Panc1 (cell line): ENCODE measurements around the gene HES4. TPM values are rescaled to one million over a fixed set of nuclear protein-coding genes. Genes with fewer than 3 reads are reported as not detected.
"Not testable (repeated sequence)": the region's sequence is repeated elsewhere in the genome, so short reads cannot be mapped to it uniquely, and the experiment has no call there.

Experiments
- ATAC-seq: fragments of 200-7000 bp; cut with Tn5 transposase; 2 replicates; pipeline ENCODE4 v1.9.1; 2020; ENCODE audit warnings: mild to moderate bottlenecking, moderate library complexity
- BruUV-seq: library from RNA; stranded (reverse); fragments of 400-500 nt; replicated peaks from 2 replicates; lab custom pipeline; 2021; lab: Mats Ljungman, UMichigan
- CTCF ChIA-PET: fragments of 300-600 bp; sonication (Branson Sonifier 250); formaldehyde crosslinking; loops from one replicate; lab custom pipeline; 2022; ENCODE audit warnings: antibody characterized with exemption; lab: Charles Lee
- POLR2A ChIA-PET: fragments of 300-600 bp; sonication (Branson Sonifier 250); formaldehyde crosslinking; loops from one replicate; lab custom pipeline; 2022; ENCODE audit warnings: antibody characterized with exemption; lab: Charles Lee
- DNase-seq: peaks from one replicate; pipeline ENCODE4 v3.0.0-alpha.2; 2010; ENCODE audit warnings: low read depth, low spot score
- H3K27ac ChIP-seq: 2 replicates; pipeline ENCODE4 v1.5.1; 2011; ENCODE audit warnings: mild to moderate bottlenecking, low read length, inconsistent platforms
- H3K27me3 ChIP-seq: fragments of 200-500 bp; sonication (Bioruptor generic); 2 replicates; pipeline ENCODE4 v1.6.0; 2014; ENCODE audit warnings: low read length, inconsistent platforms; ENCODE audit not compliant: control insufficient read depth, insufficient read depth
- H3K36me3 ChIP-seq: fragments of 200-500 bp; sonication (Bioruptor generic); 2 replicates; pipeline ENCODE4 v1.5.1; 2014; ENCODE audit warnings: inconsistent platforms, mild to moderate bottlenecking, low read length, moderate library complexity; ENCODE audit not compliant: control insufficient read depth, insufficient read depth
- H3K4me1 ChIP-seq: 2 replicates; pipeline ENCODE4 v1.5.1; 2011; ENCODE audit warnings: inconsistent platforms, mild to moderate bottlenecking, low read length, moderate library complexity; ENCODE audit not compliant: control insufficient read depth, insufficient read depth
- H3K4me3 ChIP-seq, 2 experiments: 2 replicates each; pipeline ENCODE4 v1.5.1; 2011 to 2012; ENCODE audit warnings: low read depth in 2 of 2, low read length in 2 of 2, mild to moderate bottlenecking in 2 of 2, inconsistent platforms in 1 of 2, moderate library complexity in 1 of 2
- H3K9me3 ChIP-seq: fragments of 200-500 bp; sonication (Bioruptor generic); 2 replicates; pipeline ENCODE4 v1.5.1; 2014; ENCODE audit warnings: low read depth, mild to moderate bottlenecking, inconsistent platforms, low read length, moderate library complexity; ENCODE audit not compliant: control insufficient read depth, insufficient read depth
- POLR2AphosphoS5 ChIP-seq: IDR thresholded peaks from 2 replicates; pipeline ENCODE4 v1.6.1; 2012; ENCODE audit warnings: mild to moderate bottlenecking, low read depth, low read length, moderate library complexity
- SIN3A ChIP-seq: IDR thresholded peaks from 2 replicates; pipeline ENCODE4 v1.6.1; 2012; ENCODE audit warnings: low read depth, mild to moderate bottlenecking, low read length, moderate library complexity, borderline replicate concordance; ENCODE audit not compliant: insufficient read depth
- TCF7L2 ChIP-seq: IDR thresholded peaks from 2 replicates; pipeline ENCODE4 v1.6.1; 2011; ENCODE audit warnings: mild to moderate bottlenecking, low read depth, low read length, inconsistent platforms
- in situ Hi-C: cut with HindIII; loops from 2 replicates; pipeline ENCODE4 v1.10.0; 2016; ENCODE audit warnings: low sequenced_read_pairs, low pct_unique_long_range_greater_than_20kb
- intact Hi-C: fragments of 100-400 bp; cut with micrococcal nuclease; formaldehyde crosslinking; loops from one replicate; pipeline ENCODE4 v1.10.0; 2022; ENCODE audit not compliant: unreplicated experiment
- total RNA-seq: library from RNA; stranded (reverse); gene quantifications from one replicate; pipeline ENCODE4 v1.2.1, GENCODE V29; 2021; ENCODE audit not compliant: unreplicated experiment
- TF ChIP-seq, protein P1 (sequence below): fragments of 450-650 bp; IDR thresholded peaks from 2 replicates; pipeline ENCODE4 v1.5.1; 2017; ENCODE audit warnings: mild to moderate bottlenecking
- TF ChIP-seq, protein P2 (sequence below), 2 experiments: IDR thresholded peaks; 2 replicates each; pipeline ENCODE4 v1.6.1; 2011 to 2012; ENCODE audit warnings: low read depth in 2 of 2, control low read depth in 1 of 2, low read length in 1 of 2, mild to moderate bottlenecking in 1 of 2, moderate library complexity in 1 of 2; ENCODE audit not compliant: insufficient read depth in 1 of 2

HES4 gene
- total RNA-seq, 1 experiment from 2014 or later, result 74.2 TPM

DNA sequence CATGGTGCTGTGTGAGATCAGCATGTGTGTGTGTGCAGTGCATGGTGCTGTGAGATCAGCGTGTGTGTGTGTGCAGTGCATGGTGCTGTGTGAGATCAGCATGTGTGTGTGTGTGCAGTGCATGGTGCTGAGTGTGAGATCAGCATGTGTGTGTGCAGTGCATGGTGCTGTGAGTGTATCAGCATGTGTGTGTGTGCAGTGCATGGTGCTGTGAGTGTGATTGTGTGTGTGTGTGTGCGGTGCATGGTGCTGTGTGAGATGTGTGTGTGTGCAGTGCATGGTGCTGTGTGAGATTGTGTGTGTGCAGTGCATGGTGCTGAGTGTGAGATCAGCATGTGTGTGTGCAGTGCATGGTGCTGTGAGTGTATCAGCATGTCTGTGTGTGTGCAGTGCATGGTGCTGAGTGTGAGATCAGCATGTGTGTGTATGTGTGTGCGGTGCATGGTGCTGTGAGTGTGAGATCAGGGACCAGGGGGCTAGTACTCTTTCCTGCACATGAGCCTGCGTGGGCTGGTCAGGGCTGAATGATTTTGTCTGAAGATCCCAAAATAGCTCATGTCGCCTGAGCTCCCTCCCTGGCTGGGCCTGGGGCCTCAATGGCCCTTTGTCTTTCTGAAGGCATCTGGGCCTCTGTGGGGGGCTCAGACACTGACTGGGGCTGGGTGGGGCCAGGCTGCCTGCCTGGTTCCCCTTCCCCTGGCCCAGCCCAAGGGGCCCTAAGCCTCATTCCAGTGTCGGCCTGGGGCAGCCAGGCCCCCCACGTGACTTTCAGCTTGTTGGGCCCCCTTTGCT, 31.2 kb upstream of the HES4 start:
- BruUV-seq, intact Hi-C loops, in situ Hi-C loops, CTCF ChIA-PET, H3K27me3 ChIP-seq, H3K4me1 ChIP-seq, DNase-seq, H3K4me3 ChIP-seq, H3K9me3 ChIP-seq, H3K36me3 ChIP-seq, H3K27ac ChIP-seq, ATAC-seq: not testable (repeated sequence)
- POLR2A ChIA-PET, result interaction anchor here (0.6 kb wide), 1 partner anchor 18 kb away, joined by 7 read pairs; no protein-coding TSS in a partner anchor

DNA sequence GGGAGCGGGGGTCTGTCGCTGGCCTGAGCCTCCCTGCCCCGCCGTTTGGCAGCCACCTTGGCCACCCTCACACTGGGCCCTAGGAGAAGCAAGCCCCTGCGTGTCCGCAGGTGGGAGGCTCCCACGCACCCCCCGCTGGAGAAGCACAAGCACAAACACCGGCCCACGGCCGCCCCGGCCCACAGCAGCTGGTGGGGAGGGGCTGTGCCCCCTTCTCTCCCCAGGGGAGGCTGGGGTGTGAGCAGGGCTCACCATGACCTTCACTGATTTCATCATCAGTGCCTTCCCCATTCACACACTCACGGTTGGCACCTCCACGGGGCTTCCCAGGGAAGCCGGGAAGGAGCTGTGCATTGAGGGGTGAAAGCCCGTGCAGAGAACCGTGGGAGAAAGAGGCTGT, 27.9 kb upstream of the HES4 start:
- Histone ChIP-seq H3K27ac (no peak overlapping the region), H3K4me3 (no peak overlapping the region), H3K4me1 (peaks cover 25% of the 10 kb centered on the region), H3K27me3 (no peaks in the 10 kb centered on the region), H3K36me3 (no peaks in the 10 kb centered on the region), H3K9me3 (no peaks in the 10 kb centered on the region)
- ATAC-seq (no peak), DNase-seq (no peak)
- no TSS peak for BruUV-seq
- POLR2A ChIA-PET, result no interaction called here
- in situ Hi-C loops (no loop called here), intact Hi-C loops (no loop called here)
- CTCF ChIA-PET, result no interaction called here
- no peak for TF ChIP-seq TCF7L2
- TF ChIP-seq, protein P1, sequence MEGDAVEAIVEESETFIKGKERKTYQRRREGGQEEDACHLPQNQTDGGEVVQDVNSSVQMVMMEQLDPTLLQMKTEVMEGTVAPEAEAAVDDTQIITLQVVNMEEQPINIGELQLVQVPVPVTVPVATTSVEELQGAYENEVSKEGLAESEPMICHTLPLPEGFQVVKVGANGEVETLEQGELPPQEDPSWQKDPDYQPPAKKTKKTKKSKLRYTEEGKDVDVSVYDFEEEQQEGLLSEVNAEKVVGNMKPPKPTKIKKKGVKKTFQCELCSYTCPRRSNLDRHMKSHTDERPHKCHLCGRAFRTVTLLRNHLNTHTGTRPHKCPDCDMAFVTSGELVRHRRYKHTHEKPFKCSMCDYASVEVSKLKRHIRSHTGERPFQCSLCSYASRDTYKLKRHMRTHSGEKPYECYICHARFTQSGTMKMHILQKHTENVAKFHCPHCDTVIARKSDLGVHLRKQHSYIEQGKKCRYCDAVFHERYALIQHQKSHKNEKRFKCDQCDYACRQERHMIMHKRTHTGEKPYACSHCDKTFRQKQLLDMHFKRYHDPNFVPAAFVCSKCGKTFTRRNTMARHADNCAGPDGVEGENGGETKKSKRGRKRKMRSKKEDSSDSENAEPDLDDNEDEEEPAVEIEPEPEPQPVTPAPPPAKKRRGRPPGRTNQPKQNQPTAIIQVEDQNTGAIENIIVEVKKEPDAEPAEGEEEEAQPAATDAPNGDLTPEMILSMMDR, result no peak
- no peak for TF ChIP-seq SIN3A
- TF ChIP-seq, protein P2, sequence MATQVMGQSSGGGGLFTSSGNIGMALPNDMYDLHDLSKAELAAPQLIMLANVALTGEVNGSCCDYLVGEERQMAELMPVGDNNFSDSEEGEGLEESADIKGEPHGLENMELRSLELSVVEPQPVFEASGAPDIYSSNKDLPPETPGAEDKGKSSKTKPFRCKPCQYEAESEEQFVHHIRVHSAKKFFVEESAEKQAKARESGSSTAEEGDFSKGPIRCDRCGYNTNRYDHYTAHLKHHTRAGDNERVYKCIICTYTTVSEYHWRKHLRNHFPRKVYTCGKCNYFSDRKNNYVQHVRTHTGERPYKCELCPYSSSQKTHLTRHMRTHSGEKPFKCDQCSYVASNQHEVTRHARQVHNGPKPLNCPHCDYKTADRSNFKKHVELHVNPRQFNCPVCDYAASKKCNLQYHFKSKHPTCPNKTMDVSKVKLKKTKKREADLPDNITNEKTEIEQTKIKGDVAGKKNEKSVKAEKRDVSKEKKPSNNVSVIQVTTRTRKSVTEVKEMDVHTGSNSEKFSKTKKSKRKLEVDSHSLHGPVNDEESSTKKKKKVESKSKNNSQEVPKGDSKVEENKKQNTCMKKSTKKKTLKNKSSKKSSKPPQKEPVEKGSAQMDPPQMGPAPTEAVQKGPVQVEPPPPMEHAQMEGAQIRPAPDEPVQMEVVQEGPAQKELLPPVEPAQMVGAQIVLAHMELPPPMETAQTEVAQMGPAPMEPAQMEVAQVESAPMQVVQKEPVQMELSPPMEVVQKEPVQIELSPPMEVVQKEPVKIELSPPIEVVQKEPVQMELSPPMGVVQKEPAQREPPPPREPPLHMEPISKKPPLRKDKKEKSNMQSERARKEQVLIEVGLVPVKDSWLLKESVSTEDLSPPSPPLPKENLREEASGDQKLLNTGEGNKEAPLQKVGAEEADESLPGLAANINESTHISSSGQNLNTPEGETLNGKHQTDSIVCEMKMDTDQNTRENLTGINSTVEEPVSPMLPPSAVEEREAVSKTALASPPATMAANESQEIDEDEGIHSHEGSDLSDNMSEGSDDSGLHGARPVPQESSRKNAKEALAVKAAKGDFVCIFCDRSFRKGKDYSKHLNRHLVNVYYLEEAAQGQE (IDR thresholded peaks at IDR 0.05; ENCODE audit: insufficient read depth in 1 of 2, low read depth in 2 of 2, low read length in 1 of 2), result no peak
- no peak for TF ChIP-seq POLR2AphosphoS5
